ENCODE data around the gene ZNF350. TPM values are rescaled to one million over a fixed set of nuclear protein-coding genes. Genes with fewer than 3 reads are reported as not detected.

ZNF350 gene
- total RNA-seq, 1 experiment from 2014 or later = 10.7 TPM

- intact Hi-C loops (cut with micrococcal nuclease; ENCODE audit: unreplicated experiment) = no loop called here
- H3K9me3 Mint-ChIP-seq (ENCODE audit: low read depth, unreplicated experiment) = peaks cover 30% of the 10 kb centered on the region
- H3K4me3 Mint-ChIP-seq (ENCODE audit: low read depth, unreplicated experiment) = no peak overlapping the region
- TF ChIP-seq, protein P1, sequence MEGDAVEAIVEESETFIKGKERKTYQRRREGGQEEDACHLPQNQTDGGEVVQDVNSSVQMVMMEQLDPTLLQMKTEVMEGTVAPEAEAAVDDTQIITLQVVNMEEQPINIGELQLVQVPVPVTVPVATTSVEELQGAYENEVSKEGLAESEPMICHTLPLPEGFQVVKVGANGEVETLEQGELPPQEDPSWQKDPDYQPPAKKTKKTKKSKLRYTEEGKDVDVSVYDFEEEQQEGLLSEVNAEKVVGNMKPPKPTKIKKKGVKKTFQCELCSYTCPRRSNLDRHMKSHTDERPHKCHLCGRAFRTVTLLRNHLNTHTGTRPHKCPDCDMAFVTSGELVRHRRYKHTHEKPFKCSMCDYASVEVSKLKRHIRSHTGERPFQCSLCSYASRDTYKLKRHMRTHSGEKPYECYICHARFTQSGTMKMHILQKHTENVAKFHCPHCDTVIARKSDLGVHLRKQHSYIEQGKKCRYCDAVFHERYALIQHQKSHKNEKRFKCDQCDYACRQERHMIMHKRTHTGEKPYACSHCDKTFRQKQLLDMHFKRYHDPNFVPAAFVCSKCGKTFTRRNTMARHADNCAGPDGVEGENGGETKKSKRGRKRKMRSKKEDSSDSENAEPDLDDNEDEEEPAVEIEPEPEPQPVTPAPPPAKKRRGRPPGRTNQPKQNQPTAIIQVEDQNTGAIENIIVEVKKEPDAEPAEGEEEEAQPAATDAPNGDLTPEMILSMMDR (IDR thresholded peaks at IDR 0.05; ENCODE audit: unreplicated experiment) = no peak
- H3K4me1 Mint-ChIP-seq (ENCODE audit: low read depth, unreplicated experiment) = no peaks in the 10 kb centered on the region
- no peak for DNase-seq
- no peak overlapping the region for H3K27ac Mint-ChIP-seq (ENCODE audit: unreplicated experiment)
- CTCF ChIA-PET = no interaction called here
- H3K36me3 Mint-ChIP-seq (ENCODE audit: insufficient read depth, unreplicated experiment) = no peaks in the 10 kb centered on the region
- no peaks in the 10 kb centered on the region for H3K27me3 Mint-ChIP-seq (ENCODE audit: unreplicated experiment)
- BruUV-seq (replicated peaks) = no TSS peak
Observed at GRCh38 chr19:51919606-51920005, 67.0 kb downstream of the ZNF350 start.

GRCh38 chr19:51916167-51916566 lies 70.5 kb downstream of the ZNF350 start:
- Mint-ChIP-seq H3K9me3 (ENCODE audit: low read depth, unreplicated experiment) (peaks cover 32% of the 10 kb centered on the region), H3K36me3 (ENCODE audit: insufficient read depth, unreplicated experiment) (no peaks in the 10 kb centered on the region), H3K4me3 (ENCODE audit: low read depth, unreplicated experiment) (no peak overlapping the region), H3K27me3 (ENCODE audit: unreplicated experiment) (no peaks in the 10 kb centered on the region), H3K4me1 (ENCODE audit: low read depth, unreplicated experiment) (no peaks in the 10 kb centered on the region), H3K27ac (ENCODE audit: unreplicated experiment) (no peak overlapping the region)
- no TSS peak for BruUV-seq (replicated peaks)
- DNase-seq = no peak
- intact Hi-C loops (cut with micrococcal nuclease; ENCODE audit: unreplicated experiment) = no loop called here
- TF ChIP-seq, protein P1 (IDR thresholded peaks at IDR 0.05; ENCODE audit: unreplicated experiment) = no peak
- CTCF ChIA-PET = no interaction called here

DNA sequence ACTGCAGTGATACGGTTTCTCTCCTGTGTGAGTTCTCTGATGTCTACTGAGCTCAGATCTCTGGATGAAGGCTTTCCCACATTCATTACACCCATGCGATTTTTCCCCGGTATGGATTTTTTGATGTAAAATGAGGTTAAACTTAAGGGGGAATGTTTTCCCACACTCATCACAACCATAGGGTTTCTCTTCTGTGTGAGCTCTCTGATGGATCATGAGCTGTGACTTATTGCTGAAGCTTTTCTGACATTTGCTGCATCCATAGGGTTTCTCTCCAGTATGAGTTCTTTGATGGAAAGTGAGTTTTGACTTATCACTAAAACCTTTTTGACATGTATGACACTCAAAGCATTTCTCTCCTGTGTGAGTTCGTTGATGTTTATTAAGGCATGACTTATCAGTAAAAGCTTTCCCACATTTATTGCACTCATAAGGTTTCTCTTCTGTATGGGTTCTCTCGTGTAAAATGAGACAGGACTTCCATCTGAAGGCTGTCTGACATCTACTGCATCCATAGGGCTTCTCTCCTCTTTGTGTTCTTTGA lies 71.2 kb downstream of the ZNF350 start:
- no peaks in the 10 kb centered on the region for H3K27me3 Mint-ChIP-seq (ENCODE audit: unreplicated experiment)
- TF ChIP-seq, protein P1 (IDR thresholded peaks at IDR 0.05; ENCODE audit: unreplicated experiment) = no peak
- no peaks in the 10 kb centered on the region for H3K36me3 Mint-ChIP-seq (ENCODE audit: insufficient read depth, unreplicated experiment)
- intact Hi-C loops (cut with micrococcal nuclease; ENCODE audit: unreplicated experiment) = no loop called here
- BruUV-seq (replicated peaks) = no TSS peak
- DNase-seq = no peak
- no peak overlapping the region for H3K27ac Mint-ChIP-seq (ENCODE audit: unreplicated experiment)
- CTCF ChIA-PET = no interaction called here
- no peaks in the 10 kb centered on the region for H3K4me1 Mint-ChIP-seq (ENCODE audit: low read depth, unreplicated experiment)
- peaks cover 30% of the 10 kb centered on the region for H3K9me3 Mint-ChIP-seq (ENCODE audit: low read depth, unreplicated experiment)
- H3K4me3 Mint-ChIP-seq (ENCODE audit: low read depth, unreplicated experiment) = no peak overlapping the region

Other genes with a start within 250 kb of the ZNF350 start
- not detected in 2 replicates for gene FPR1, start 235.0 kb downstream of the ZNF350 start, total RNA-seq (2022)
- not detected in 2 replicates for gene FPR2, start 225.7 kb downstream of the ZNF350 start, total RNA-seq (2022)
- gene FPR3, start 191.7 kb downstream of the ZNF350 start, total RNA-seq (2022) = not detected in 2 replicates
- 15.0 and 16.1 TPM in 2 replicates for gene ZNF577, start 98.9 kb downstream of the ZNF350 start, total RNA-seq (2022)
- 14.6 and 15.5 TPM in 2 replicates for gene ZNF649, start 81.8 kb downstream of the ZNF350 start, total RNA-seq (2022)
- gene ZNF613, start 59.4 kb downstream of the ZNF350 start, total RNA-seq (2022) = 7.2 and 9.3 TPM in 2 replicates
- 5.3 and 7.3 TPM in 2 replicates for gene ZNF615, start 21.4 kb upstream of the ZNF350 start, total RNA-seq (2022)
- gene ZNF614, start 41.5 kb upstream of the ZNF350 start, total RNA-seq (2022) = 9.5 and 10.3 TPM in 2 replicates
- gene ZNF432, start 62.0 kb upstream of the ZNF350 start, total RNA-seq (2022) = 16.0 TPM in 2 replicates
- 37.6 and 39.8 TPM in 2 replicates for gene ZNF841, start 108.9 kb upstream of the ZNF350 start, total RNA-seq (2022)
- gene ZNF616, start 153.1 kb upstream of the ZNF350 start, total RNA-seq (2022) = 8.9 and 9.2 TPM in 2 replicates
- gene ZNF836, start 184.8 kb upstream of the ZNF350 start, total RNA-seq (2022) = 11.3 and 12.0 TPM in 2 replicates
- gene PPP2R1A, start 203.2 kb upstream of the ZNF350 start, total RNA-seq (2022) = 288 and 291 TPM in 2 replicates